SK-N-MC (cell line): ENCODE results near the gene SLC9C2.

Source experiments
- EZH2 ChIP-seq: fragments of 200-600 bp; sonication (generic); IDR thresholded peaks from one replicate; pipeline ENCODE4 v1.6.1; 2017; ENCODE audit warnings: antibody characterized with exemption
- POLR2AphosphoS5 ChIP-seq: IDR thresholded peaks from 2 replicates; pipeline ENCODE4 v1.6.1; 2012; ENCODE audit warnings: mild to moderate bottlenecking, low read depth, low read length, borderline replicate concordance

DNA sequence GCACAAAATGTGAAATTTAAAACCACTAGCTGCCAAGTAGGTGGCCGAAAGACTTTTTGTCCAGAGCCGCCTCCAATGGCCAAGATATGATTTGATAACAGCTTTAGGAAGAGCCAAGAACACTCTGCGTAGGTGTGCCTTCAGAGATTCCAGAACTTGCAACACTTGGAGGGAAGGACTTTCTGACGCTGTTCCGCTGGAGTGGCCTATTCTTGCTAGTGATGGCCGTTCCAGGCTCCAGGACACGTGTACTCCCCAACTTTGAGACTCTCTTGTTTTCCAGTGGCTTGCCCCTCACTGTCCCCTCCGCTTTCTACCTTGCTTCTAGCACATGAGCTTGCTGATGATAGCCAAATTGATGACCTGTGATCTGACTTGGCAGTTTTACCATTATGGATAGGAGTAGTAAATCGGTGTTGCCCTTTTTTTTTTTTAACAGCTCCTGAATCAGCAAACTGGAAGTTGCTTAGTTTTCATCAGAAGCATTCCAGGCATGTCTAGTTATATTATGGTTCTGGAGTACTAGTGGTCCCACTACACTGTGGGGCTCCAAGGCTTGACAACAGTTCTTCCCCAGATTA, 124.7 kb downstream of the SLC9C2 start:
- TF ChIP-seq POLR2AphosphoS5 (no peak), EZH2 (no peak)
